ENCODE results near the gene OR51I2. TPM values are rescaled to one million over a fixed set of nuclear protein-coding genes. Genes with fewer than 3 reads are reported as not detected.

OR51I2 gene
- total and polyA plus RNA-seq, 2 of the 13 experiments (the other 11 are each of a cell fraction or from before 2014, with no cell fraction given), result not detected

- TF ChIP-seq ZNF281 (CRISPR knock-in tag; IDR thresholded peaks at IDR 0.05; ENCODE audit: borderline replicate concordance), result no peak
- no peak for TF ChIP-seq ZNF382 (CRISPR knock-in tag; IDR thresholded peaks at IDR 0.05; ENCODE audit: borderline replicate concordance)
- TF ChIP-seq ZNF335 (CRISPR knock-in tag; IDR thresholded peaks at IDR 0.05), result no peak
These were observed 39.3 kb downstream of the OR51I2 start, which contains the start of gene OR52D1 (continued) for GRCh38 chr11:5488385-5488784.

- no peak overlapping the region for H3K27ac ChIP-seq (ENCODE audit: extremely low read length, insufficient read depth, low read length)
- DNase-seq (ENCODE audit: low spot score) (no peak), ATAC-seq (no peak), FAIRE-seq (no peak)
- no peak overlapping the region for H3K9ac ChIP-seq (ENCODE audit: insufficient read depth, low read depth, low read length)
- no peak overlapping the region for H2AFZ ChIP-seq (ENCODE audit: low read length)
- in situ Hi-C loops (cut with HindIII; ENCODE audit: extremely low pct_ligation_motif_present, low pct_unique_long_range_greater_than_20kb), result no loop called here
- CTCF ChIA-PET (ENCODE audit: low intra/inter-chr PET ratio, low total read pairs), result no interaction called here
- H3K4me3 ChIP-seq (replicated peaks in 1 of 3; ENCODE audit: insufficient read depth in 1 of 3, low read depth in 2 of 3, low read length in 3 of 3), result no peak overlapping the region
- H3K4me2 ChIP-seq (ENCODE audit: low read depth, low read length), result no peak overlapping the region
- no peaks in the 10 kb centered on the region for H4K20me1 ChIP-seq (ENCODE audit: insufficient read depth, low read length)
- no peaks in the 10 kb centered on the region for H3K9me3 ChIP-seq (ENCODE audit: low read length)
- H3K27me3 ChIP-seq (ENCODE audit: control insufficient read depth in 1 of 2, insufficient read depth in 2 of 2, low read length in 2 of 2), result 0 out of 5 replicates have a peak, but pooled peaks cover 0 to 2% of the 10 kb centered on the region in 2 experiments
- no peaks in the 10 kb centered on the region for H3K36me3 ChIP-seq (replicated peaks in 1 of 2; ENCODE audit: control insufficient read depth in 1 of 2, insufficient read depth in 2 of 2, low read length in 2 of 2)
- intact Hi-C loops (cut with micrococcal nuclease; ENCODE audit: unreplicated experiment), result no loop called here
- POLR2A ChIA-PET, result no interaction called here
- BruUV-seq (replicated peaks), result no TSS peak
- no peaks in the 10 kb centered on the region for H3K4me1 ChIP-seq (ENCODE audit: insufficient read depth, low read length)
- H3K79me2 ChIP-seq (ENCODE audit: insufficient read depth, low read length), result no peaks in the 10 kb centered on the region
- WGBS (ENCODE audit: low lambda C conversion rate), result 0% methylated on average over 1 of the region's 4 CpGs
- TF ChIP-seq ZNF709 (CRISPR knock-in tag; IDR thresholded peaks at IDR 0.05), result no peak
- TF ChIP-seq KAT7 (CRISPR knock-in tag; IDR thresholded peaks at IDR 0.05; ENCODE audit: borderline replicate concordance), result no peak
- TF ChIP-seq SALL2 (CRISPR knock-in tag; IDR thresholded peaks at IDR 0.05), result no peak
- TF ChIP-seq ZBED4 (CRISPR knock-in tag; IDR thresholded peaks at IDR 0.05; ENCODE audit: borderline replicate concordance), result no peak
- no peak for TF ChIP-seq RCOR2 (CRISPR knock-in tag; IDR thresholded peaks at IDR 0.05)
- TF ChIP-seq ZNF354B (CRISPR knock-in tag; IDR thresholded peaks at IDR 0.05), result no peak
- no peak for TF ChIP-seq RFX3 (CRISPR knock-in tag; IDR thresholded peaks at IDR 0.05)
- TF ChIP-seq ZNF207 (IDR thresholded peaks at IDR 0.05; ENCODE audit: borderline replicate concordance), result no peak
- TF ChIP-seq ZFP36 (IDR thresholded peaks at IDR 0.05; ENCODE audit: borderline replicate concordance, low read depth, low read length, partially characterized antibody), result no peak
- no peak for TF ChIP-seq HMG20A (CRISPR knock-in tag; IDR thresholded peaks at IDR 0.05; ENCODE audit: borderline replicate concordance)
- no peak for TF ChIP-seq NONO (IDR thresholded peaks at IDR 0.05)
- no peak for TF ChIP-seq NONO (CRISPR knock-in tag; conservative IDR thresholded peaks at IDR 0.05)
- no peak for TF ChIP-seq SALL1 (CRISPR knock-in tag; IDR thresholded peaks at IDR 0.05)
- TF ChIP-seq ZKSCAN8 (CRISPR knock-in tag; IDR thresholded peaks at IDR 0.05; ENCODE audit: borderline replicate concordance), result no peak
- no peak for TF ChIP-seq ARNT2 (CRISPR knock-in tag; IDR thresholded peaks at IDR 0.05; ENCODE audit: low read depth)
These were observed 39.8 kb downstream of the OR51I2 start for GRCh38 chr11:5488798-5489399.

Measured in HepG2 (cell line).